Measurements from ENCODE around the gene RNF148.
A peak's percentile ranks its signal among the peaks of the same experiment; 100 is the strongest.
"Not testable (repeated sequence)": the region's sequence is repeated elsewhere in the genome, so short reads cannot be mapped to it uniquely, and the experiment has no call there.

Gene RNF148

GRCh38 chr7:122691569-122692235 lies 11.0 kb downstream of the RNF148 start:
- no peak for DNase-seq (ENCODE audit: low spot score)

- DNase-seq (ENCODE audit: low spot score): no peak
These were observed 13.2 kb downstream of the RNF148 start for GRCh38 chr7:122689346-122690109.

GRCh38 chr7:122688400-122688998 lies 14.2 kb downstream of the RNF148 start:
- DNase-seq (ENCODE audit: low spot score): no peak

GRCh38 chr7:122686360-122686878 lies 16.3 kb downstream of the RNF148 start:
- no peak for DNase-seq (ENCODE audit: low spot score)

GRCh38 chr7:122684504-122684903 lies 18.2 kb downstream of the RNF148 start:
- DNase-seq (ENCODE audit: low spot score): no peak

- DNase-seq (ENCODE audit: low spot score): no peak
These were observed 19.7 kb downstream of the RNF148 start for GRCh38 chr7:122682815-122683550.

GRCh38 chr7:122681186-122681585 lies 21.5 kb downstream of the RNF148 start:
- DNase-seq (ENCODE audit: low spot score): not testable (repeated sequence)

GRCh38 chr7:122679813-122680212 lies 22.9 kb downstream of the RNF148 start:
- DNase-seq (ENCODE audit: low spot score): no peak

GRCh38 chr7:122679269-122679709 lies 23.4 kb downstream of the RNF148 start:
- DNase-seq (ENCODE audit: low spot score): not testable (repeated sequence)

- no peak for DNase-seq (ENCODE audit: low spot score)
These were observed 25.6 kb downstream of the RNF148 start for GRCh38 chr7:122677149-122677548.

- no peak for DNase-seq (ENCODE audit: low spot score)
These were observed 26.3 kb downstream of the RNF148 start for GRCh38 chr7:122676466-122676865.

GRCh38 chr7:122675621-122676020 lies 27.1 kb downstream of the RNF148 start:
- no peak for DNase-seq (ENCODE audit: low spot score)

- no peak for DNase-seq (ENCODE audit: low spot score)
These were observed 27.7 kb downstream of the RNF148 start for GRCh38 chr7:122675011-122675410.

GRCh38 chr7:122674502-122674901 lies 28.2 kb downstream of the RNF148 start:
- peak; percentile 15 for DNase-seq (ENCODE audit: low spot score)

GRCh38 chr7:122673951-122674350 lies 28.8 kb downstream of the RNF148 start:
- DNase-seq (ENCODE audit: low spot score): no peak

GRCh38 chr7:122672536-122672935 lies 30.2 kb downstream of the RNF148 start:
- DNase-seq (ENCODE audit: low spot score): no peak

GRCh38 chr7:122663733-122664132 lies 39.0 kb downstream of the RNF148 start:
- DNase-seq (ENCODE audit: low spot score): no peak

GRCh38 chr7:122658856-122659255 lies 43.9 kb downstream of the RNF148 start:
- no peak for DNase-seq (ENCODE audit: low spot score)

GRCh38 chr7:122653685-122654084 lies 49.0 kb downstream of the RNF148 start:
- DNase-seq (ENCODE audit: low spot score): no peak

GRCh38 chr7:122652876-122653275 lies 49.8 kb downstream of the RNF148 start:
- no peak for DNase-seq (ENCODE audit: low spot score)
